NCI-H187 treated with DMSO at 0.1 percent for 48 hours (cell line): Measurements from ENCODE around the gene HDAC11.
"Not testable (repeated sequence)": the region's sequence is repeated elsewhere in the genome, so short reads cannot be mapped to it uniquely, and the experiment has no call there.

Experiments
- DNase-seq: peaks from one replicate; lab custom pipeline; 2025; lab: John Stamatoyannopoulos, UW

Gene HDAC11

GRCh38 chr3:13479582-13480339, at the start of gene HDAC11:
HDAC11 (plus strand) TSS chr3:13480306; CDS start chr3:13480348, 42 bp downstream.
- DNase-seq: peak; percentile 13

- DNase-seq: not testable (repeated sequence)
Observed at GRCh38 chr3:13430411-13430875, 49.7 kb upstream of the HDAC11 start.

- no peak for DNase-seq
Observed at GRCh38 chr3:13432093-13432492, 48.0 kb upstream of the HDAC11 start.

GRCh38 chr3:13433912-13434311, 46.2 kb upstream of the HDAC11 start:
- no peak for DNase-seq

GRCh38 chr3:13436213-13436612, 43.9 kb upstream of the HDAC11 start:
- DNase-seq: not testable (repeated sequence)

- no peak for DNase-seq
Observed at GRCh38 chr3:13440204-13440817, 39.8 kb upstream of the HDAC11 start.

GRCh38 chr3:13442882-13443281, 37.2 kb upstream of the HDAC11 start:
- not testable (repeated sequence) for DNase-seq

- DNase-seq: no peak
Observed at GRCh38 chr3:13451301-13451673, 28.8 kb upstream of the HDAC11 start.

GRCh38 chr3:13452490-13453335, 27.4 kb upstream of the HDAC11 start:
- DNase-seq: no peak

GRCh38 chr3:13455644-13456043, 24.5 kb upstream of the HDAC11 start:
- no peak for DNase-seq

GRCh38 chr3:13457593-13457992, 22.5 kb upstream of the HDAC11 start:
- DNase-seq: no peak

GRCh38 chr3:13459605-13460340, 20.3 kb upstream of the HDAC11 start:
- DNase-seq: no peak

- DNase-seq: no peak
Observed at GRCh38 chr3:13460341-13460736, 19.8 kb upstream of the HDAC11 start.

- no peak for DNase-seq
Observed at GRCh38 chr3:13461169-13462124, 18.7 kb upstream of the HDAC11 start.

- no peak for DNase-seq
Observed at GRCh38 chr3:13462125-13462629, 17.9 kb upstream of the HDAC11 start.

- no peak for DNase-seq
Observed at GRCh38 chr3:13462822-13463221, 17.3 kb upstream of the HDAC11 start.

- no peak for DNase-seq
Observed at GRCh38 chr3:13463618-13464400, 16.3 kb upstream of the HDAC11 start.

GRCh38 chr3:13465236-13465873, 14.8 kb upstream of the HDAC11 start:
- no peak for DNase-seq

- no peak for DNase-seq
Observed at GRCh38 chr3:13466781-13467180, 13.3 kb upstream of the HDAC11 start.
